Neutrophil (primary cell): ENCODE results near the gene MARCHF3.
A peak's percentile ranks its signal among the peaks of the same experiment; 100 is the strongest.
"Not testable (repeated sequence)": the region's sequence is repeated elsewhere in the genome, so short reads cannot be mapped to it uniquely, and the experiment has no call there.

Experiments used
- H3K27ac ChIP-seq: fragments of 200-600 bp; sonication (generic); 2 replicates; pipeline ENCODE4 v1.5.1; 2016; ENCODE audit warnings: mild to moderate bottlenecking, moderate library complexity
- H3K27me3 ChIP-seq: fragments of 200-600 bp; sonication (generic); 2 replicates; pipeline ENCODE4 v1.6.0; 2016; ENCODE audit warnings: mild to moderate bottlenecking
- H3K36me3 ChIP-seq: fragments of 200-600 bp; sonication (generic); 2 replicates; pipeline ENCODE4 v1.5.1; 2017
- H3K4me1 ChIP-seq, 2 experiments: fragments of 200-600 bp in 1 of 2; sonication (generic) in 1 of 2; 1 replicate in 1 of 2; 2 replicates in 1 of 2; pipeline versions ENCODE4 v1.5.1 to v1.6.1; 2013 to 2016; ENCODE audit warnings: low read depth in 1 of 2, low read length in 1 of 2, mild to moderate bottlenecking in 1 of 2, moderate library complexity in 1 of 2; ENCODE audit not compliant: control insufficient read depth in 1 of 2, insufficient read depth in 1 of 2
- H3K4me3 ChIP-seq, 2 experiments: fragments of 200-600 bp in 1 of 2; sonication (generic) in 1 of 2; 1 replicate in 1 of 2; 2 replicates in 1 of 2; pipeline ENCODE4 v1.5.1; 2013 to 2016; ENCODE audit warnings: low read depth in 1 of 2, low read length in 1 of 2, mild to moderate bottlenecking in 1 of 2, moderate library complexity in 1 of 2
- H3K9me3 ChIP-seq: fragments of 200-600 bp; sonication (generic); 2 replicates; pipeline ENCODE4 v1.5.1; 2016
- TF ChIP-seq, protein P1 (sequence below): fragments of 200-600 bp; sonication (generic); IDR thresholded peaks from 2 replicates; pipeline ENCODE4 v1.5.1; 2016; ENCODE audit warnings: antibody characterized with exemption

Gene MARCHF3

GRCh38 chr5:126847456-126847820 lies 182.9 kb downstream of the MARCHF3 start:
- Histone ChIP-seq H3K9me3 (no peaks in the 10 kb centered on the region), H3K4me1 (peaks cover 17 to 27% of the 10 kb centered on the region in 2 experiments), H3K27me3 (no peaks in the 10 kb centered on the region), H3K4me3 (no peak overlapping the region), H3K27ac (no peak overlapping the region), H3K36me3 (no peaks in the 10 kb centered on the region)
- TF ChIP-seq, protein P1, sequence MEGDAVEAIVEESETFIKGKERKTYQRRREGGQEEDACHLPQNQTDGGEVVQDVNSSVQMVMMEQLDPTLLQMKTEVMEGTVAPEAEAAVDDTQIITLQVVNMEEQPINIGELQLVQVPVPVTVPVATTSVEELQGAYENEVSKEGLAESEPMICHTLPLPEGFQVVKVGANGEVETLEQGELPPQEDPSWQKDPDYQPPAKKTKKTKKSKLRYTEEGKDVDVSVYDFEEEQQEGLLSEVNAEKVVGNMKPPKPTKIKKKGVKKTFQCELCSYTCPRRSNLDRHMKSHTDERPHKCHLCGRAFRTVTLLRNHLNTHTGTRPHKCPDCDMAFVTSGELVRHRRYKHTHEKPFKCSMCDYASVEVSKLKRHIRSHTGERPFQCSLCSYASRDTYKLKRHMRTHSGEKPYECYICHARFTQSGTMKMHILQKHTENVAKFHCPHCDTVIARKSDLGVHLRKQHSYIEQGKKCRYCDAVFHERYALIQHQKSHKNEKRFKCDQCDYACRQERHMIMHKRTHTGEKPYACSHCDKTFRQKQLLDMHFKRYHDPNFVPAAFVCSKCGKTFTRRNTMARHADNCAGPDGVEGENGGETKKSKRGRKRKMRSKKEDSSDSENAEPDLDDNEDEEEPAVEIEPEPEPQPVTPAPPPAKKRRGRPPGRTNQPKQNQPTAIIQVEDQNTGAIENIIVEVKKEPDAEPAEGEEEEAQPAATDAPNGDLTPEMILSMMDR = no peak

DNA sequence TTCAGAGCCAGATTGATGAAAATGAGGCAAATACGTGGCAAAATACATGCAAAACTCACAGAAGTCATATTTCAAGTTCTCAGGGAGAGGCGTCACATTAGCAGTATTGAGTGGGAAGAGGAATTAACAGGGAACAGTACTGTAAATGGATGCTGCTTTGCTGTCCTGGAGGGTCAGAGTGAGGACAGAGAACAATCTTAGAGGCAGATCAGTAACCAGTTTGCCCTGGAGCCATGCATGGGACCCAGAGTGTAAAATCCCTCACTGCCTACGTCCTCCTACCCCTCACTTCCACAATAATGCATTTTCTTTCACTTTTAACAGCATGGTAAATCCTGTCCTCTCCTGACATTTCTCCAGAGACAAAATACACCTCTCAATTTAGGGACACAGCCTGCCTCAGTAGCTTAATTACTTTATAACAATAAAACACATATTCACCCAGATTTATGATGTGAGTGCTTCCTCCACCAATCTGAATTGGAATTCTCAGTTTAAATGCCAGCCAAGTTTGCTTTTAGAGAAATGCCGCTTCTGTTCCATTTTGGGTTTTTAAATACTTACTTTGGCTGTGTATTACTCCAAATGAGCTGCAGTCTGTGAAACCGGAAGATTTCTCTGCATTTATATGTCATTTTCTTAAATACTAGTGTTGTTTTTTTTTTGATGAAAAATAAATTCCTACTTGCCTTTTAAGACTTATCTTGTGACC lies 183.5 kb downstream of the MARCHF3 start:
- Histone ChIP-seq H3K9me3 (no peaks in the 10 kb centered on the region), H3K36me3 (no peaks in the 10 kb centered on the region), H3K27ac (peak overlapping the region; percentile 88), H3K4me3 (no peak overlapping the region), H3K4me1 (peaks cover 17 to 27% of the 10 kb centered on the region in 2 experiments), H3K27me3 (no peaks in the 10 kb centered on the region)
- TF ChIP-seq, protein P1 = no peak

- Histone ChIP-seq H3K27me3 (no peaks in the 10 kb centered on the region), H3K4me1 (peaks cover 17 to 27% of the 10 kb centered on the region in 2 experiments), H3K36me3 (no peaks in the 10 kb centered on the region), H3K4me3 (peak overlapping the region in 1 of 2 experiments; percentile 40), H3K9me3 (no peaks in the 10 kb centered on the region), H3K27ac (peak overlapping the region; percentile 88)
- TF ChIP-seq, protein P1 = no peak
Measured at GRCh38 chr5:126846344-126846743, 184.0 kb downstream of the MARCHF3 start.

GRCh38 chr5:126845470-126846070 lies 184.8 kb downstream of the MARCHF3 start:
- H3K27me3 ChIP-seq, H3K9me3 ChIP-seq, H3K36me3 ChIP-seq: not testable (repeated sequence)
- H3K4me3 ChIP-seq = peak overlapping the region; percentile 34 to 40
- H3K27ac ChIP-seq = peak overlapping the region; percentile 88
- peaks cover 17 to 27% of the 10 kb centered on the region in 2 experiments for H3K4me1 ChIP-seq

- not testable (repeated sequence) for H3K4me3 ChIP-seq, H3K9me3 ChIP-seq, H3K27me3 ChIP-seq, H3K27ac ChIP-seq, H3K36me3 ChIP-seq
- H3K4me1 ChIP-seq = peaks cover 9 to 15% of the 10 kb centered on the region in 2 experiments
Measured at GRCh38 chr5:126843375-126843774, 187.0 kb downstream of the MARCHF3 start.

GRCh38 chr5:126839407-126839806 lies 191.0 kb downstream of the MARCHF3 start:
- H3K4me3 ChIP-seq, H3K27me3 ChIP-seq, H3K4me1 ChIP-seq, H3K9me3 ChIP-seq, H3K27ac ChIP-seq: not testable (repeated sequence)
- peaks cover 43% of the 10 kb centered on the region for H3K36me3 ChIP-seq

GRCh38 chr5:126837906-126838539 lies 192.3 kb downstream of the MARCHF3 start:
- Histone ChIP-seq H3K9me3 (no peaks in the 10 kb centered on the region), H3K4me3 (no peak overlapping the region), H3K27me3 (no peaks in the 10 kb centered on the region), H3K4me1 (no peaks in the 10 kb centered on the region), H3K36me3 (peaks cover 57% of the 10 kb centered on the region), H3K27ac (no peak overlapping the region)
- TF ChIP-seq, protein P1 = no peak
